GM23338 (cell line): ENCODE data around the gene CD19. TPM values are rescaled to one million over a fixed set of nuclear protein-coding genes. Genes with fewer than 3 reads are reported as not detected.

Experiments
- ATAC-seq: fragments of 200-7000 bp; cut with Tn5 transposase; 3 replicates; pipeline ENCODE4 v1.9.1; 2020
- DNase-seq: peaks from one replicate; pipeline ENCODE4 v3.0.0-alpha.2; 2015; ENCODE audit warnings: low spot score
- H2AFZ ChIP-seq: fragments of 200-600 bp; sonication (generic); 2 replicates; pipeline ENCODE4 v1.8.0; 2016; ENCODE audit warnings: antibody characterized with exemption, mild to moderate bottlenecking, moderate library complexity
- H3F3A ChIP-seq: fragments of 200-600 bp; sonication (generic); replicated peaks from 2 replicates; pipeline ENCODE4 v1.8.0; 2017; ENCODE audit warnings: antibody characterized with exemption, mixed run types, low read depth
- H3K27ac ChIP-seq: fragments of 200-600 bp; sonication (generic); 2 replicates; pipeline ENCODE4 v1.6.1; 2016; ENCODE audit warnings: low read depth
- H3K27me3 ChIP-seq: fragments of 200-600 bp; sonication (generic); 2 replicates; pipeline ENCODE4 v1.8.0; 2016; ENCODE audit warnings: mild to moderate bottlenecking, mixed run types, moderate library complexity; ENCODE audit not compliant: insufficient read depth
- H3K36me3 ChIP-seq: fragments of 200-600 bp; sonication (generic); 2 replicates; pipeline ENCODE4 v1.8.0; 2016; ENCODE audit warnings: mild to moderate bottlenecking; ENCODE audit not compliant: insufficient read depth
- H3K4me1 ChIP-seq: fragments of 200-600 bp; sonication (generic); 2 replicates; pipeline ENCODE4 v1.8.0; 2016; ENCODE audit warnings: mild to moderate bottlenecking, moderate library complexity; ENCODE audit not compliant: insufficient read depth
- H3K4me2 ChIP-seq: fragments of 200-600 bp; sonication (generic); 2 replicates; pipeline ENCODE4 v1.7.1; 2017; ENCODE audit warnings: mixed run types
- H3K4me3 ChIP-seq: fragments of 200-600 bp; sonication (generic); 2 replicates; pipeline ENCODE4 v1.6.1; 2016; ENCODE audit warnings: mixed run types
- H3K79me2 ChIP-seq: fragments of 200-600 bp; sonication (generic); replicated peaks from 2 replicates; pipeline ENCODE4 v1.8.0; 2017; ENCODE audit warnings: mild to moderate bottlenecking; ENCODE audit not compliant: insufficient read depth
- H3K9me2 ChIP-seq: fragments of 200-600 bp; sonication (generic); 2 replicates; pipeline ENCODE4 v1.8.0; 2017; ENCODE audit not compliant: insufficient read depth
- H4K20me1 ChIP-seq: fragments of 200-600 bp; sonication (generic); replicated peaks from 2 replicates; pipeline ENCODE4 v1.8.0; 2017; ENCODE audit warnings: mild to moderate bottlenecking; ENCODE audit not compliant: insufficient read depth
- H3K27ac Mint-ChIP-seq: 2 replicates; pipeline ENCODE4 v1.8.0; 2020; ENCODE audit warnings: inconsistent platforms, mild to moderate bottlenecking, moderate library complexity, mixed read lengths
- H3K27me3 Mint-ChIP-seq: 3 replicates; pipeline ENCODE4 v1.8.0; 2022; ENCODE audit warnings: low read depth, mild to moderate bottlenecking, moderate library complexity, mixed read lengths, inconsistent platforms; ENCODE audit not compliant: insufficient read depth, poor library complexity
- H3K36me3 Mint-ChIP-seq: 3 replicates; pipeline ENCODE4 v1.8.0; 2021; ENCODE audit warnings: low read depth, mild to moderate bottlenecking, inconsistent platforms, moderate library complexity, mixed read lengths
- H3K4me1 Mint-ChIP-seq: 3 replicates; pipeline ENCODE4 v1.8.0; 2020; ENCODE audit warnings: mild to moderate bottlenecking, inconsistent platforms, mixed read lengths
- H3K4me3 Mint-ChIP-seq: 3 replicates; pipeline ENCODE4 v1.8.0; 2021; ENCODE audit warnings: moderate library complexity, mild to moderate bottlenecking, inconsistent platforms, mixed read lengths
- H3K9me3 Mint-ChIP-seq: 3 replicates; pipeline ENCODE4 v1.8.0; 2020; ENCODE audit warnings: moderate library complexity, mild to moderate bottlenecking, inconsistent platforms, mixed read lengths
- CREB1 ChIP-seq: fragments of 250-450 bp; sonication (Bioruptor Pico); IDR thresholded peaks from 2 replicates; pipeline ENCODE4 v1.5.0; 2020; ENCODE audit warnings: low read depth, mild to moderate bottlenecking, moderate library complexity
- EZH2phosphoT487 ChIP-seq: fragments of 200-600 bp; sonication (generic); IDR thresholded peaks from one replicate; pipeline ENCODE4 v1.8.1; 2018; ENCODE audit warnings: antibody characterized with exemption; ENCODE audit not compliant: unreplicated experiment
- JUNB ChIP-seq: IDR thresholded peaks from one replicate; pipeline ENCODE4 v1.6.1; 2016; ENCODE audit warnings: antibody characterized with exemption; ENCODE audit not compliant: unreplicated experiment
- POLR2AphosphoS5 ChIP-seq: IDR thresholded peaks from 2 replicates; pipeline ENCODE4 v1.6.1; 2016; ENCODE audit warnings: antibody characterized with exemption, low read depth
- ZNF114 ChIP-seq: fragments of 250-450 bp; sonication (Bioruptor Pico); IDR thresholded peaks from 2 replicates; pipeline ENCODE4 v1.5.0; 2020; ENCODE audit warnings: mild to moderate bottlenecking, moderate library complexity
- polyA plus RNA-seq: library from polyadenylated mRNA; unstranded; fragments of >200 nt; fragmentation: Nextera tagmentation; extraction: Ambion mirVana; gene quantifications from 2 replicates; pipeline ENCODE4 v1.2.1, GENCODE V29; 2016
- total RNA-seq: library from RNA; depleted of rRNA; stranded (reverse); fragments of >200 nt; shearing (Covaris generic); gene quantifications from 2 replicates; pipeline ENCODE4 v1.2.3, GENCODE V29; 2014
- TF ChIP-seq, protein P1 (sequence below): fragments of 250-450 bp; sonication (Bioruptor Pico); IDR thresholded peaks from 2 replicates; pipeline ENCODE4 v1.5.0; 2020; ENCODE audit warnings: mild to moderate bottlenecking, moderate library complexity

CD19 gene
- total and polyA plus RNA-seq, 2 experiments from 2014 or later, result 0.83 to 1.9 TPM

DNA sequence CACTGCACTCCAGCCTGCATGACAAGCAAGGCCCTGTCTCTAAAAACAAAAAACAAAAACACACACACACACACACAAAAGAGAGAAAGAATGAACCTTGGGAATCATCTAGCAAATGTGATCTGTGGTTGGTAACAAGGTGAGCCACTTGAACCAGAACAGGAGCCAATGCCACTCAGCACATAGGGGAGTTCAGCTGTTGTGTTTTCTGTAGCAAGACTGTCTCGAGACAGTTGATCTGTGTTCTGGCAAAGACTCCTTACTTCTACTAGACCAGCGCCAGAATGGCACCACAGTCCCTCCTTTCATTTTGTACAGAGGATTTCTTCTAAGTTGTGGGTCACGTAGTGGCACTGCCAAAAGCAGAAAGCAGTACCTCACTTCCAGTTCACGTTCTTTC lies 32.8 kb upstream of the CD19 start (continued):
- TF ChIP-seq, protein P1, sequence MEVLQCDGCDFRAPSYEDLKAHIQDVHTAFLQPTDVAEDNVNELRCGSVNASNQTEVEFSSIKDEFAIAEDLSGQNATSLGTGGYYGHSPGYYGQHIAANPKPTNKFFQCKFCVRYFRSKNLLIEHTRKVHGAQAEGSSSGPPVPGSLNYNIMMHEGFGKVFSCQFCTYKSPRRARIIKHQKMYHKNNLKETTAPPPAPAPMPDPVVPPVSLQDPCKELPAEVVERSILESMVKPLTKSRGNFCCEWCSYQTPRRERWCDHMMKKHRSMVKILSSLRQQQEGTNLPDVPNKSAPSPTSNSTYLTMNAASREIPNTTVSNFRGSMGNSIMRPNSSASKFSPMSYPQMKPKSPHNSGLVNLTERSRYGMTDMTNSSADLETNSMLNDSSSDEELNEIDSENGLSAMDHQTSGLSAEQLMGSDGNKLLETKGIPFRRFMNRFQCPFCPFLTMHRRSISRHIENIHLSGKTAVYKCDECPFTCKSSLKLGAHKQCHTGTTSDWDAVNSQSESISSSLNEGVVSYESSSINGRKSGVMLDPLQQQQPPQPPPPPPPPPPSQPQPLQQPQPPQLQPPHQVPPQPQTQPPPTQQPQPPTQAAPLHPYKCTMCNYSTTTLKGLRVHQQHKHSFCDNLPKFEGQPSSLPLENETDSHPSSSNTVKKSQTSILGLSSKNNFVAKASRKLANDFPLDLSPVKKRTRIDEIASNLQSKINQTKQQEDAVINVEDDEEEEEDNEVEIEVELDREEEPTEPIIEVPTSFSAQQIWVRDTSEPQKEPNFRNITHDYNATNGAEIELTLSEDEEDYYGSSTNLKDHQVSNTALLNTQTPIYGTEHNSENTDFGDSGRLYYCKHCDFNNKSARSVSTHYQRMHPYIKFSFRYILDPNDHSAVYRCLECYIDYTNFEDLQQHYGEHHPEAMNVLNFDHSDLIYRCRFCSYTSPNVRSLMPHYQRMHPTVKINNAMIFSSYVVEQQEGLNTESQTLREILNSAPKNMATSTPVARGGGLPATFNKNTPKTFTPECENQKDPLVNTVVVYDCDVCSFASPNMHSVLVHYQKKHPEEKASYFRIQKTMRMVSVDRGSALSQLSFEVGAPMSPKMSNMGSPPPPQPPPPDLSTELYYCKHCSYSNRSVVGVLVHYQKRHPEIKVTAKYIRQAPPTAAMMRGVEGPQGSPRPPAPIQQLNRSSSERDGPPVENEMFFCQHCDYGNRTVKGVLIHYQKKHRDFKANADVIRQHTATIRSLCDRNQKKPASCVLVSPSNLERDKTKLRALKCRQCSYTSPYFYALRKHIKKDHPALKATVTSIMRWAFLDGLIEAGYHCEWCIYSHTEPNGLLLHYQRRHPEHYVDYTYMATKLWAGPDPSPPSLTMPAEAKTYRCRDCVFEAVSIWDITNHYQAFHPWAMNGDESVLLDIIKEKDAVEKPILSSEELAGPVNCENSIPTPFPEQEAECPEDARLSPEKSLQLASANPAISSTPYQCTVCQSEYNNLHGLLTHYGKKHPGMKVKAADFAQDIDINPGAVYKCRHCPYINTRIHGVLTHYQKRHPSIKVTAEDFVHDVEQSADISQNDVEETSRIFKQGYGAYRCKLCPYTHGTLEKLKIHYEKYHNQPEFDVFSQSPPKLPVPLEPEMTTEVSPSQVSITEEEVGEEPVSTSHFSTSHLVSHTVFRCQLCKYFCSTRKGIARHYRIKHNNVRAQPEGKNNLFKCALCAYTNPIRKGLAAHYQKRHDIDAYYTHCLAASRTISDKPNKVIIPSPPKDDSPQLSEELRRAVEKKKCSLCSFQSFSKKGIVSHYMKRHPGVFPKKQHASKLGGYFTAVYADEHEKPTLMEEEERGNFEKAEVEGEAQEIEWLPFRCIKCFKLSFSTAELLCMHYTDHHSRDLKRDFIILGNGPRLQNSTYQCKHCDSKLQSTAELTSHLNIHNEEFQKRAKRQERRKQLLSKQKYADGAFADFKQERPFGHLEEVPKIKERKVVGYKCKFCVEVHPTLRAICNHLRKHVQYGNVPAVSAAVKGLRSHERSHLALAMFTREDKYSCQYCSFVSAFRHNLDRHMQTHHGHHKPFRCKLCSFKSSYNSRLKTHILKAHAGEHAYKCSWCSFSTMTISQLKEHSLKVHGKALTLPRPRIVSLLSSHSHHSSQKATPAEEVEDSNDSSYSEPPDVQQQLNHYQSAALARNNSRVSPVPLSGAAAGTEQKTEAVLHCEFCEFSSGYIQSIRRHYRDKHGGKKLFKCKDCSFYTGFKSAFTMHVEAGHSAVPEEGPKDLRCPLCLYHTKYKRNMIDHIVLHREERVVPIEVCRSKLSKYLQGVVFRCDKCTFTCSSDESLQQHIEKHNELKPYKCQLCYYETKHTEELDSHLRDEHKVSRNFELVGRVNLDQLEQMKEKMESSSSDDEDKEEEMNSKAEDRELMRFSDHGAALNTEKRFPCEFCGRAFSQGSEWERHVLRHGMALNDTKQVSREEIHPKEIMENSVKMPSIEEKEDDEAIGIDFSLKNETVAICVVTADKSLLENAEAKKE, result no peak
- no peak for TF ChIP-seq POLR2AphosphoS5

DNA sequence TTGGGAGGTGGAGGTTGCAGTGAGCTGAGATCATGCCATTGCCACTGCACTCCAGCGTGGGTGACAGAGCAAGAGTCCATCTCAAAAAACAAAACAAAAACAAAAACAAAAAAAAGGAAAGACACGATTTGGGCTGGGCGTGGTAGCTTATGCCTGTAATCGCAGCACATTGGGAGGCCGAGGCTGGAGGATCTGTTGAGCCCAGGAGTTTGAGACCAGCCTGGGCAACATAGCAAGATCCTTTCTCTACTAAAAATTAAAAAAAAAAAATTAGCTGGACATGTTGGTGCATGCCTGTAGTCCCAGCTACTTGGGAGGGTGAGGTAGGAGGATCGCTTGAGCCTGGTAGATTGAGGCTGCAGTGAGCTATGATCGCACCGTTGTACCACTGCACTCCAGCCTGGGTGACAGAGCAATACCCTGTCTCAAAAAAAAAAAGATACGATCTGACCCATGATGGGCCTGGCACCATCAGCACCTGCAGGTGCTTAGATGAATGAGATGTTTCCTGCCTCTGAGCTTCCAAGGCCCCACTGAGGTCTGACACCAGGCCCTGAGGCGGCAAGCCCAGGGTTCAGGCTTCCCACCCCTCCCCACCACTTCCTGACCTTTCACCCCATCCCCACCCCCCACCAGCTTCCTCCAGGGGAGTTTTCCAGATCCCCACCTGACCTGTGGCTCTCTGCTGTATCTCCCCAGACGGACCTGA lies 31.7 kb upstream of the CD19 start:
- no peak for DNase-seq
- no peaks in the 10 kb centered on the region for H3K79me2 ChIP-seq
- Mint-ChIP-seq H3K27ac (no peak overlapping the region), H3K36me3 (no peaks in the 10 kb centered on the region; the same call in 2 of the 3 replicates), H3K4me1 (no peaks in the 10 kb centered on the region), H3K4me3 (no peak overlapping the region), H3K27me3 (peaks cover 6% of the 10 kb centered on the region), H3K9me3 (no peaks in the 10 kb centered on the region)
- H3K9me2 ChIP-seq, result no peaks in the 10 kb centered on the region
- no peaks in the 10 kb centered on the region for H3K27me3 ChIP-seq
- H3K27ac ChIP-seq, result no peak overlapping the region
- H3F3A ChIP-seq, result no peaks in the 10 kb centered on the region
- H4K20me1 ChIP-seq, result no peaks in the 10 kb centered on the region; the same call in 1 of the 2 replicates
- no peaks in the 10 kb centered on the region for H3K4me1 ChIP-seq
- H3K4me3 ChIP-seq, result no peak overlapping the region
- H2AFZ ChIP-seq, result no peak overlapping the region
- no peaks in the 10 kb centered on the region for H3K36me3 ChIP-seq
- TF ChIP-seq JUNB, result no peak
- TF ChIP-seq ZNF114 (CRISPR knock-in tag), result no peak
- TF ChIP-seq CREB1 (CRISPR knock-in tag), result no peak
- TF ChIP-seq EZH2phosphoT487, result no peak
- ATAC-seq, result no peak
- H3K4me2 ChIP-seq, result no peak overlapping the region
